GM18519 (cell line): Measurements from ENCODE around the gene ZMYM2.

Source experiments
- ATAC-seq: cut with Tn5 transposase; IDR thresholded peaks from one replicate; pipeline ENCODE4 v1.9.1; 2021; ENCODE audit warnings: mild to moderate bottlenecking, moderate library complexity; ENCODE audit not compliant: unreplicated experiment, low FRiP score

Gene ZMYM2

DNA sequence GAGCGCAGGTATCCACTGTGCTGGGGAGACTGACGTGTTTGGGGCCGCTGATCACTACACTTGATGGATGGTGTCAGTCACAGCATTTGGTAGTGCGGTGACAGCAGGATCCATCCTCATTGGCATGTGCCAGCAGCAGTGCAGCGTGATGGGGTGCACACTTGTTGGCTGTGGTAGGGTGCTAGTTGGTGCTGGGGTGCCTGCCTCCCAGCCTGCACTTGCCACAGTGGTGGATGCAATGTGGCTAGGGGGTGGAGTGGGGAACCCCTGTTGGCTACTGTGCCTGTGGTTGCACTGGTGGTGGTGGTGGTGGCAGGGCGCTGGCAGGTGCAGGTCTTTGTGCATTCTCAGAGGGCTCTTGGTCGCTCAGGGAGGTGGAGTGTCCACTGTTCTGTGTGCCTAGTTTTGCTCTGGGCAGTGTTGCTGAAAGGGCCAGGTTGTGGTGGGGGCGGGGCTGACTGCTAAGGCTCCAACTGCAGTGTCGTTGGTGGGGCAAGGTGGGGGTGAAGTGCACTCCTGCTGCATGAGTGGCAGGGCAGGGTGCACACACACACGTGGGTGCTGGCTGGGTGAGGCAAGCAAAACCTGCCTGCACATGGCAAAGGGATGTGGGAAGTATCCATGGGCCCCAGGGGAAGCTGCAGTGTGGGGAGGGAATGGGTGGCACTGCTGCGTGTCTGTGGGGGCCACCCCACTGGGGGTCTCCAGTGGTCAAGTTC, 84.8 kb downstream of the ZMYM2 start:
- ATAC-seq, result no peak

DNA sequence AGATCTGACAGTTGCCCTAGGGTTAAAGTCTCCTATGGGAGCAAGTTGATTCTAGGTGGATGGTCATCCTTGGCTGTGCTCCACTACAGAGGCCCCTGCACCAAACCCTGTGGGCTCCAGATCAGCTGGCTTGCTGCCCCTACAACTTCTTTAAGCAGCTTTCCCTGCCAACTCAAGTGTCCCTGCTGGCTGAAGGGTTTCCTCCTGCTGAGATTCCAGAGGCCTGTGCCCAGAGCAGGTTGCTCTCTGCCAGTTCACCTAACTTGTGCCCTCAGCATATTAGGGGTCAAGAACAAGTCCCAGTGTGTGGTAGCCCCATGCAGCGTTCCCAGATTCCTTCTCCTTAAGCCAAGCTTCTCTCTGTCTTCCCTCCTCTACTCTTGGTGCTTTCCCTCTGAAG, 85.6 kb downstream of the ZMYM2 start:
- no peak for ATAC-seq

DNA sequence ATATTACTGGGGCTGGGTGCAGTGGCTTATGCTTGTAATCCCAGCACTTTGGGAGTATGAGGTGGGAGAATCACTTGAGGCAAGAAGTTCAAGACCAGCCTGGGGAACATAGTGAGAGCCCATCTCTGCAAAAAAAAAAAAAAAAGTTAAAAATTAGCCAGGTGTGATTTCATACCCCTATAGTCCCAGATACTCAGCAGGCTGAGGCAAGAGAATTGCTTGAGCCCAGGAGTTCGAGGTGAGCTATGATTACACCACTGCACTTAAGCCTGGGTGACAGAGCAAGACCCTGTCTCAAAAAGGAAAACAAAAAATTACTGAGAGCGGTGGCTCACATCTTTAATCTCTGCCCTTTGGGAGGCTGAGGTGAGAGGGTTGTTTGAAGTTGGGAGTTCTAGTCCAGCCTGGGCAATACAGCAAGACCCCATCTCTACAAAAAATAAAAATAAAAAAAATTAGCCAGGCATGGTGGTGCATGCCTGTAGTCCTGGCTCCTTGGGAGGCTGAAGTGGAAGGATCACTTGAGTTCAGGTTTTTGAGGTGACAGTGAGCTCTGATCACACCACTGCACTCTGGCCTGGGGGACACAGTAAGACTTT, 87.5 kb downstream of the ZMYM2 start:
- no peak for ATAC-seq

DNA sequence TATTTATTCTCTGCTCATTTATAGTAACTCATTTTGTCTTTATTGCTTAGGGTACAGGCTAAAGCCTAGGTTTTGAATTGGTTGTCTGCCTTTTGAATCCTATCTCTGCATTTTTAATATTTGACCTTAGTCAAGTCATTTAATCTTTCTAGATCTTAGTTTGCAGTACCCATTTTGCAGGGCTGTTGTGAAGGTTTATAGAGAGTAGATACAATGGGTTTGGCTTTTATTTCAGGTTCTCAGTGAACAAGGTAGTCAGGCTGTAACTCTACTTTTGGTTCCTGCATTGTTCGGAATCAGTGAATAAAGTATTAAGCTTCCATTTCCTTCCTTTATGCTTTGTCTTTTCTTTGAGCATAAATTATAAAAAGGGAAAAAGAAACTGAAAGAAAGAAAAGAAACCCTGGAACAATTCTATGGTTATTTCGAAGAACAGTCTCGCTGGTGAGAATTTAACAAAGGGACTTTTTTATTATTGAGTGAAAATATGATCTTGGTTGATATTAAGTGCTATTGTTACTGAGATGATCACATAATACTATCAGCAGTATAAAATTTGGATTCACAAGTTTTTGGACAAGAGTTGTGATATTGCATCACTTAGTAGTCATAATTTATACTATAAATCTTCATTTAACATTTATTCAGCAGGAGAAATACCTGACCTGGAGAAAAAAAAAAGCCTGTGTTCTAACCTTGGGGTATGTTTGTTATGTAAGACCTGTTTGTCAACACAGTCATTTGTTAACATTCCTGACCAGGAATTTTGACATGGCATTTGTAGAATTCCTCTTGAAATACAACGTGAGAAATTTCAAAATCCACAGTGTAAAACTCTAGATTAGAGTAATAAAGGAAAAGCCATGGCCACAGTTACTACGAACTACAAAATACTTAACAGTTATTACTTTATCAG, 91.3 kb downstream of the ZMYM2 start:
- no peak for ATAC-seq

DNA sequence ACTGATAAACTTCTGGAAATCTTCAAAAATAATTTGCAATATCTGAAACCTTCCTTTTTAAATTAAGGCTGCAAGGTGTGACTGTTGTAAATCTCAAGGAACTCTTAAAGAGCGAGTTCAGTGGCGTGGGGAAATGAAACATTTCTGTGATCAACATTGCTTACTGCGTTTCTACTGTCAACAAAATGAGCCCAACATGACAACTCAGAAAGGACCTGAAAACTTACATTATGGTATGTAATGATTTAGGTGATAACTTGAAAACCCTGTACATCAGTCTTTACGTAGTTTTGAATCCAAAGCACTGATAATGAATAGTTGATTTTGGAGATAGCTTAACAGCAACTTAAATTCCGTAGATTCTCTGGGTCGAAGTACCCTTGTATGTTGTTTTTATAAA, 92.8 kb downstream of the ZMYM2 start:
- ATAC-seq, result no peak

DNA sequence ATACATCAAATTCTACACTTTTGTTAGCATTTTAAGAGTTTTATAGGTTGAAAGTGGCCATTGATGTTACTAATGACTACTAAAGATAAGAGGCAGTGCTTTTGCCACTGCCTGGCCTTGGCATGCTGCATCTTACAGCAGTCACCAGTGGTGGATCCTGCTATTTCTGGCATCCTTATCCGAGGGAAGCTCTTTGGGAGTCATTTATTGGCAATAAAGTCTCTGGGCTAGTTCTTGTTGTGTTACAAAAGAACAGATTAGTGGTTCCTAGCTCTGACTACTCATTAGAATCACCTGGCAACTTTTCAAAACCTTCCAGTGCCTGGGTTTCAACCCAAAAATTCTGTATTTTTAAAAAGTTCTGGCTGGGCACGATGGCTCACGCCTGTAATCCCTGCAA, 94.5 kb downstream of the ZMYM2 start:
- ATAC-seq, result no peak

DNA sequence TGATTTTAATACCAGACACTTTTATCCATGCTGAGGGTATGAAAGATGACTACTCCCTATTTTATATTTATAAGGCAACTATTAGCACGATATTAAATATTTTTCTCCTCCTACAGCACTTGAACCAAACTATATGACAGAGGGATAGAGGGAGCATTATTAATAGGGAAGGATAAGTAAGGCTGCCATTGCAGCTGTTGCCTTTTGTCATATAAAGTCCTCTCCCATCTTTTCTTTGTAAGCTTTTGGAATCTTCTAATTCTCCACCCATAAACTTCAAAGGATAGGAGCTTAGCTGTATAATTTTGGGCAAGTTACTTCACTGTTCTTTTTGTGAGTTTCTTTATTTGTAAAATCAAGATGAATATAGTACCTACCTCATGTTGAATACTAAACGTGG, 95.4 kb downstream of the ZMYM2 start:
- no peak for ATAC-seq

DNA sequence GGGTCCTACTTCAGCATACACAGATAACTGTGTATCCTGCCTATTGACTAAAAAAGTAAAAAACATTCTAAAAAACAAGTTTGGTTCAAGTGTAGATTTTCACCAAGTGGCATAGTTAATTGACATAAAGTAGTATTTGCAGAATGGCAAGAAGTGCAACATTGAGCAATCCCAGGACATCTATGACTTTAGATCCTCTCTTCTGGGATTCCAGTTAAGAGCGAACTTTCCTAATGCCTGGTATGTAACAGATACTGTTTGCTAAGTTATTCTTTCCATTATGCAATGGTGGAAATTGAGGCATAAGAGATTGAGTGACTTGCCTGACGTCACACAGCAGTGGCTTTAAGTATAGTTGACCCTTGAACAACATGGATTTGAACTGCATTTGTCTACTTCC, 96.1 kb downstream of the ZMYM2 start:
- no peak for ATAC-seq

DNA sequence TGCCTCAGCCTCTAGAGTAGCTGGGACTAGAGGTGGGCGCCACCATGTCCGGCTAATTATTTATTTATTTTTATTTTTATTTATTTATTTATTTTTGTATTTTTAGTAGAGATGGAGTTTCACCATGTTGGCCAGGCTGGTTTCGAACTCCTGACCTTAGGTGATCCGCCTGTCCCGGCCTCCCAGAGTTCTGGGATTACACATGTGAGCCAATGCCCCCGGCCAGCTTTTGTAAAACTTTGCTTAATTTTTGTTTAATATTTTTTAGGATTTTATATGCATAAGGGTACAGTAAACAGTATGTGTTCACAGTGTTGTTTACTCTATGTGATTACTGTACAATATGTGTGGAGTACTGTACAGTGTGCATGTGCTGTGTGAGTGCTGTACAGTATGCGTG, 98.7 kb downstream of the ZMYM2 start:
- no peak for ATAC-seq

DNA sequence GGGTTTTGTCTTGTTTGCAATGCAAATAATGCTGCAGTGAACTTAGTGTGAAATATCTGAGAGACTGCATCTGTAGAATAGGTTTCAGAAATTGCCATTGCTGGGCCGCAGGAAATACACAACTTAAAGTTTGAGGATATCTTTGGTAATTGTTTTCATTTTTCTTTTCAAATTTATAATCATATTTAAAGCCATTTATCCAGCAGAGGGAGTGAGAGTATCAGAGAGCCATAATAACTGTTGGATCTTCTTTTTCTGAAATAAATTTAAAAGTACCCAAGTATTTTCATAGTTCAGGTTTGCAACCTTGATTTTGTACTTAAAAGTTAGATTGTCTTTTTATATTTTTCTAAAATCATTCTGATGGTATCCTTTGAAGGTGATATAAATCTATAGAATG, 99.4 kb downstream of the ZMYM2 start:
- ATAC-seq, result no peak

DNA sequence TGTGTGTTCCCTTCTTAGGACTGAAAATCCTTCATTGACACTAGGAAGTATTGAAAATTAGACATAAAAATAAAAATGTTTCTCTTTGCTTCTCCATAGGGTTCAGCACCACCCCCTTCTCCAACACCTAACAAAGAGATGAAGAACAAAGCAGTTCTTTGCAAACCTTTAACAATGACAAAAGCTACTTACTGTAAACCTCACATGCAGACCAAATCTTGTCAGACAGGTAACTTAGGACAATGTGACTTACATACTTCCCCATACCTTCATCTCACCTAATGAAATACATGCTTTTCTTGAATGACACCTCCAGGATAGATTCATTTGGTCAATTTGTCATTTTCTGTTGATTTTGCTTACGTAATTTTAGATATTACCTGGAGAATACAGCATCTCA, 99.9 kb downstream of the ZMYM2 start:
- ATAC-seq, result no peak

DNA sequence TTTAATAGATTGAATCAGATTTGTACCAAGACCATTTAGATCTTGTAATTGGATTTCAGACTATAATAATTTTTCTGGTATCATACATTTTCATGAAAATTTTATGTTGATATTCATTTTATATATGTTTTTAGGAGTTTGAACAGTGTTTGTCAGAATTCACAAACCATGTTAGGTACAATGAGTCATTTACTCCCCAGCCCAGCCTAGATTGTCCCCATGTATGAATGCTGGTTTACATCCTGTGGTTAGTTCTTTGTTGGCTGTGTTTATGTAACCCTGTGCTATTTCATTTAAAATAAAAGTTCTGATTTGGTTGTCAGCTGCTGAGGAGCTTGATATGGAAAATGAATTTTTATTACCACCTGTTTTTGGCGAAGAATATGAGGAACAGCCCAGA, 105.6 kb downstream of the ZMYM2 start:
- no peak for ATAC-seq

DNA sequence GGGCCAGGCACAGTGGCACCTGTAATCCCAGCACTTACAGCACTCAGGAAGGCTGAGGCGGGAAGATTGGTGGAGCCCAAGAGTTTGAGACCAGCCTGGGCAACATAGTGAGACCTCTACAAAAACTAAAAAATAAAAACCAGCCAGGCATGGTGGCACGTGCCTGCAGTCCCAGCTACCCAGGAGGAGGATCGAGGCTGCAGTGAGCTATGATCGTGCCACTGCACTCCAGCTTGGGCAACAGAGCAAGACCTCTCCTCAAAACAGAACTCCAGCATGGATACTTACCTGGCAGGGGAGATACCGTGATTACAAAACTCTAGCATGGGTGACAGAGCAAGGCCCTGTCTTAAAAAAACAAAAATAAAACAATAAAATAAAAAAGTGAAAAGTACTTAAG, 107.0 kb downstream of the ZMYM2 start:
- ATAC-seq, result no peak

DNA sequence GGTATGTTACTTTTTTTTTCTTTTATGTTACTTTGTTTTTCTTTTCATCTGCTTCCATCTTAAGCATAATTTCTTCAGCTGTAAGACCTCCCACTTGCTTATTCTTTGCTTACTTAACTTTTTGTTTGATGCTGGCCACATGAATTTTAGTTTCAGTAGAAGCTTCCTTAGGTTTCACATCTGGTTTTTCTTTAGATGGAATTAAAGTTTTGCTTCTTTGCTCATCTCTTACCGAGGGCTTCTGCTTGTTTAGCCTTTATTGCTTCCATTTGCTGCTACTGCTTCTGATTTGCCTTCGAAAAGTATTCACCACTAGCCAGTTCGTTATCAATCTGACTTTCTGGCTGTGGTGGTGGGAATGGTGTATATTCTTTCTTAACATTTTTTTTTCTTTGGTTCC, 111.4 kb downstream of the ZMYM2 start:
- no peak for ATAC-seq

DNA sequence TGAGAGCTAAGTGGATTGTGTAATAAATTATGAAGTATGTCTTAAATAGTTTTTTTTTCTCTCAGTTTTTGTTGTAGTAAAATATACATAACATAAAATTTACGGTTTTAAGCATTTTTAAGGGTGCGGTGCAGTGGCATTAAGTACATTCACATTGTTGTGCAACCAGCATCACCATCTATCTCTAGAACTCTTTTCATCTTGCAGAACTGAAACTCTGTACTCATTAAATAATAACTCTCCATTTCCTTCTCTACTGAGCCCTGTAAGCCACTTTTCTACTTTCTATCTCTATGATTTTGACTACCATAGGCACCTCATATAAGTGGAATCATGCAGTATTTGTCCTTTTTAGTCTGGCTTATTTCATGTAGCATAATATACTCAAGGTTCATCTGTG, 115.2 kb downstream of the ZMYM2 start:
- no peak for ATAC-seq

DNA sequence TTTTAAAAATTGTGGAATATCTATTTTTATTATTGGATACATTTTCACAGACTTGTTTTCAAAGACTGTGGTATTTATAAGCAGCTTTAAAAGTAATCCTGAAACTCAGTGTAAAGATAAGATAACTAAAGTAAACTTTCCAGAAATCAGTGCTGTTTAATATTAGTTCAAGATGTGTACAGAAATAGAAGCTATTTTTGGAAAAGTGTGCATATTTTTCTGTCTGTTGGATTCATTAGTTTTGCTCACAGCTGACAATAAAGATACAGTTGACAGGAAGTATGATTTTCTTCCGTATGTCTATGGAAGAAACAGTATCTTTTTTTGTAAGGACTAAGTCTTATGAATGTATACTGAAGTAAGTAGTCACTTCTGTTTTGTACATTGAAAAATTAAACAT, 116.4 kb downstream of the ZMYM2 start:
- no peak for ATAC-seq

DNA sequence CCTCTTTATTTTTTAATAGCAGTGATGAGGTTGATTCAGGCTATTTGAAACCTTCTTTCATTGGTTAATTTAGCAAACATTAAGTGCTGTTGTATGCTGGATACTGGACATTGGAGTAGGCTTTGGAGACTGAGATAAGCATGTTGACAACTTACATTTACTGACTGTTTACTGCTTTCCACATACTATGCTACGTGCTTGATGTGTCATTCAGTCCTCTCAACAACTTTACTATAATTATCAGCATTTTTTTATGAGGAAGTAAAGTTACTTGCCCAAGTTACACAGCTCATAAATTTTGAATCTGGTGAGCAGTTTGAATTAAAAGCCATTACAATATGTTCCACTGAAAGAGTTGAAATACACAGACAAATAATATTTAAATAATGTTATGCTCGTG, 118.6 kb downstream of the ZMYM2 start:
- ATAC-seq, result no peak

DNA sequence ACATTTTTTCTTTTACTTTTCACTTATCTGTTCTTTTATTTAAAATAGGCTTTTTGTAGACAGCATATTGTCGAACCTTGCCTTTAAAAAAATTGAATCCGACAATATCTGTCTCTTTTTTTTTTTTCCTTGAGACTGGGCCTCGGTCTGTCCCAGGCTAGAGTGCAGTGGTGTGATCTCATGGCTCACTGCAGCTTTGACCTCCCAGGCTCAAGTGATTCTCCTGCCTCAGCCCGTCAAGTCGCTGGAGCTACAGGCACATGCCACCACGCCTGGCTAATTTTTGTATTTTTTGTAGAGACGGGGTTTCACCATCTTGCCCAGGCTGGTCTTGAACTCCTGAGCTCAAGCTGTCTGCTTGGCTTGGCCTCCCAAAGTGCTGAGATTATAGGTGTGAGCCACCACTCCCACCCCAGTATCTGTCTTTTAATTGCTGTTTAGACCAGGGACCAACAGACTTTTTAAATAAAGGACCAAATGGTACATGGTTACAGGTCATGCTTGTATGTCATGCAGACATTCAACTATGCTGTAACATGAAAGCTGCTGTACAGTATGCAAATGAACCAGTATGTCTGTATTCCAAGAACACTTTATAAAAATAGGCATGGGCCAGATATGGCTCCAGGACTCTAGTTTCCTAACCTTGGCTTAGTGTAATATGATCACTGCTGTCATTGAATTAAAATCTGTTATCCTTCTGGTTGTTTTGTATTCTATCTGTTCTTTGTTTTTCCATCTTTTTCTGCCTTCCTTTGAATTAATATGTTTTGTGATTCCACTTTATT, 122.0 kb downstream of the ZMYM2 start:
- no peak for ATAC-seq

DNA sequence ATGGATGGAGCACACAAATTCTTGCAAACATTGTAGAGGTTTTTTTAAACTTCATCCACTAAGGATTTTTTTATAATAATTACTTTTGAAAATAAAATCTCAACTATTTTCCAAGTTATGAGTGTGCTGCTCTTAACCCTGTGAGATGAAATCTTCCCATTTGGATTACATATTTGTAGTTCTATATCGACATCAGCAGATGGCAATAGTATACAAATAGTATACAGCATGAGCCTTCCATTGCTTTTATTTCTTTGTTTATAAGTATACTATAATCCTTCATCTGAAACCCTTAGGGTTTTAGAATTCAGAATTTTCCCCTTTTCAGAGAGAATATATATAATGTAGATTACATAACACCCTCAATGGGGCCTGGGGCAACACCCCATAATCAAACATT, 131.8 kb downstream of the ZMYM2 start:
- ATAC-seq, result no peak

DNA sequence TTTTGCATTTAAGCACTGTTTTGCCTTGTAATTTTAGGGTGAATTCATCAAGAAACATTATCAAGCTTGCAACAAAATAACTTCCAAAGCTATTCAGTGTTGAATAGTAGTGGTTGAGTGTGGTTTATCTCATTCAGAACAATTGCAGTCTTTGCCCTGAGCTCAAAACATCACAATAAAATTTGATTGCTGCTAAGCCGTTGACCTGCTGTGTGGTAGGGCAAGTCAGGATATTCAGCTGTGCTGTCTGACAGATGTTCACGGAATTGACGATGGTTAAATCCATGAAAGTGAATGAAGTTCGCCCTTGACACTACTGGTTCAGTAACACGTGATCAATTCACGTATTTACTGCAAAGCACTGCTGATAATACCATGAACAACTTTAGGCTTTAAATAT, 135.4 kb downstream of the ZMYM2 start:
- ATAC-seq, result no peak

DNA sequence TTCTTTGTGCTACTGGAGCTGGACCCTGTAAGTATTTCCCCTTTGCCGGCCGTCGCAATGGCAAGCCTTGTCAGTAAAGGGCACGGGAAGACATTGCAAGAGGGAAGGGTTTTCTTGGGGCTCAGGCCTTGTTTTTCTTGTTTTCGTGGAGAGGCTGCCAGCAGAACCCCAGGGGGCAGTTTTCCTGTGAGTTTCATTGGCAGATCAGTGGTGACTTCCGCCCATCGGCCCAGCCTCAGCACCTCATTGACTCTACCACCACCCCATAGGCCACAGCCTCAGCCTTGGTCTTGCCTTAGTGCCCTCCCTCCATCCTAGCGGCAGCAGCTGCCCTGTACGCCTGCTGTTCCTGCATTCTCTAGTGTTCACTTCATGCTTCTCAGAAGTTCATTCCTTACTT, 140.8 kb downstream of the ZMYM2 start:
- ATAC-seq, result no peak
